WERI-Rb-1 (cell line): ENCODE results near the gene CD99L2.

Source experiments
- DNase-seq: peaks from one replicate; pipeline ENCODE4 v3.0.0-alpha.2; 2020
- H3K27ac ChIP-seq: fragments of 250-450 bp; sonication (Bioruptor Pico); 2 replicates; pipeline ENCODE4 v1.5.1; 2020; ENCODE audit warnings: mild to moderate bottlenecking, moderate library complexity
- H3K27me3 ChIP-seq: fragments of 250-450 bp; sonication (Bioruptor Pico); 2 replicates; pipeline ENCODE4 v1.5.1; 2021; ENCODE audit warnings: mild to moderate bottlenecking, low read depth, moderate library complexity; ENCODE audit not compliant: insufficient read depth, severe bottlenecking
- H3K36me3 ChIP-seq: fragments of 250-450 bp; sonication (Bioruptor Pico); 2 replicates; pipeline ENCODE4 v1.5.1; 2020; ENCODE audit warnings: mild to moderate bottlenecking, moderate library complexity
- H3K4me3 ChIP-seq: 2 replicates; pipeline ENCODE4 v1.5.1; 2011; ENCODE audit warnings: low read depth, mild to moderate bottlenecking, control low read depth, low read length
- H3K9me3 ChIP-seq: fragments of 250-450 bp; sonication (Bioruptor Pico); 2 replicates; pipeline ENCODE4 v1.5.1; 2021; ENCODE audit warnings: mild to moderate bottlenecking, moderate library complexity; ENCODE audit not compliant: severe bottlenecking
- TF ChIP-seq, protein P1 (sequence below): IDR thresholded peaks from 2 replicates; pipeline ENCODE4 v1.5.1; 2011; ENCODE audit warnings: low read depth, mild to moderate bottlenecking, control low read depth, inconsistent platforms, low read length

The CD99L2 gene

DNA sequence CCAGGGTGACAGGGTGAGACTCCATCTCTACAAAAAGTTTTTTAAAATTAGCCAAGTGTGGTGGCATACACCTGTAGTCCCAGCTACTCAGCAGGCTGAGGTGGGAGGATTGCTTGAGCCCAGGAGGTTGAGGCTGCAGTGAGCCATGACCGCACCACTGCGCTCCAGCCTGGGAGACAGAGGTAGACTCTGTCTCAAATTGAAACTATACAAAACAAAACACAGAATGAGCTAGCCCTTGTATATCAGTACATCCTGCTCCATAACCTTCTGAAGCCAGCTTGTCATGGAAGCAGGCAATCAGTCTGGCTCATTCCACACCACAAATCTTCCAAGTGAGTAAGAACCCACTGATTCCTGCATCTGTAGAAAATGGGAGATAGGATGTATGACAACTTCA is 49.0 kb downstream of the CD99L2 start:
- Histone ChIP-seq H3K9me3 (no peaks in the 10 kb centered on the region), H3K27me3 (no peaks in the 10 kb centered on the region), H3K36me3 (no peaks in the 10 kb centered on the region), H3K4me3 (no peak overlapping the region), H3K27ac (no peak overlapping the region)
- TF ChIP-seq, protein P1, sequence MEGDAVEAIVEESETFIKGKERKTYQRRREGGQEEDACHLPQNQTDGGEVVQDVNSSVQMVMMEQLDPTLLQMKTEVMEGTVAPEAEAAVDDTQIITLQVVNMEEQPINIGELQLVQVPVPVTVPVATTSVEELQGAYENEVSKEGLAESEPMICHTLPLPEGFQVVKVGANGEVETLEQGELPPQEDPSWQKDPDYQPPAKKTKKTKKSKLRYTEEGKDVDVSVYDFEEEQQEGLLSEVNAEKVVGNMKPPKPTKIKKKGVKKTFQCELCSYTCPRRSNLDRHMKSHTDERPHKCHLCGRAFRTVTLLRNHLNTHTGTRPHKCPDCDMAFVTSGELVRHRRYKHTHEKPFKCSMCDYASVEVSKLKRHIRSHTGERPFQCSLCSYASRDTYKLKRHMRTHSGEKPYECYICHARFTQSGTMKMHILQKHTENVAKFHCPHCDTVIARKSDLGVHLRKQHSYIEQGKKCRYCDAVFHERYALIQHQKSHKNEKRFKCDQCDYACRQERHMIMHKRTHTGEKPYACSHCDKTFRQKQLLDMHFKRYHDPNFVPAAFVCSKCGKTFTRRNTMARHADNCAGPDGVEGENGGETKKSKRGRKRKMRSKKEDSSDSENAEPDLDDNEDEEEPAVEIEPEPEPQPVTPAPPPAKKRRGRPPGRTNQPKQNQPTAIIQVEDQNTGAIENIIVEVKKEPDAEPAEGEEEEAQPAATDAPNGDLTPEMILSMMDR: no peak
- DNase-seq: no peak

DNA sequence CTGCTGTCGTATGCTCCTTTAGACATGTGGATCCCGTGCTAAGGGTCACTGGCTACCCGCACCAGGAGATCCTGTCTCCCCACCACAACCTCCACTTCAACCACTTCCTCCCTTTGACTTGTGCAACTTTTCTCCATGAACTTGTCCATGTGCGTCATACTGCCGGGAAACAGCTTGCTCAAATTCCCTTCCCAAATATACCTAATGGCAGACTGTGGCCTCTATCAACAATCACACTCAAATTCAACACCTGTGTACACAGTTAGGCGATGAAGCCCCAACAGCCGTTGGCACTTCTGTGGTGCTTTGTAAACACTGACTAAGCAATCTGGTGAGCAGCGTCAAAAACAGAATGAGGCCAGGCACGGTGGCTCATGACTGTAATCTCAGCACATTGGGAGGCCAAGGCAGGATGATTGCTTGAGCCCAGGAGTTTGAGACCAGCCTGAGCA is 49.5 kb downstream of the CD99L2 start:
- Histone ChIP-seq H3K27me3 (no peaks in the 10 kb centered on the region), H3K27ac (no peak overlapping the region), H3K36me3 (no peaks in the 10 kb centered on the region), H3K9me3 (no peaks in the 10 kb centered on the region), H3K4me3 (no peak overlapping the region)
- no peak for DNase-seq
- TF ChIP-seq, protein P1: no peak

DNA sequence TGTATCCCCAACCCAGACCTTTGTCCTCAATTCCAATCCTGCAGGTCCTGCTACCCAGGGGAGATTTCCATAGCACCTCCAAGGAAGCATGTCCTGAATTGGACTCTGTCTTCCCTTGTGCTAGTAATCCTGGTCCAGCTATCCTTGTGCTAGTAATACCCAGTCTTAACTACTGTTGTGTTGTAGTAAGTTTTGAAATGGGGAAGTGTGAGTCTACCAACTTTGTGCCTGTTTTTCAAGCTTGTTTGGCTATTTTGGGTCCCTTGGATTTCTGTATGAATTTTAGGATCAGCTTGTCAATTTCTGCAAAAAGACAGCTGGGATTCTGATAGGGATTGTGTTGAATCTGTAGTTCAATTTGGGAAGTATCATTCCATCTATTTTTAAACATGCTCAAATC is 51.4 kb downstream of the CD99L2 start:
- H3K36me3 ChIP-seq: no peaks in the 10 kb centered on the region
- DNase-seq: no peak
- H3K27ac ChIP-seq: no peak overlapping the region
- no peak overlapping the region for H3K4me3 ChIP-seq
- H3K9me3 ChIP-seq: no peaks in the 10 kb centered on the region
- TF ChIP-seq, protein P1: no peak
- H3K27me3 ChIP-seq: no peaks in the 10 kb centered on the region

DNA sequence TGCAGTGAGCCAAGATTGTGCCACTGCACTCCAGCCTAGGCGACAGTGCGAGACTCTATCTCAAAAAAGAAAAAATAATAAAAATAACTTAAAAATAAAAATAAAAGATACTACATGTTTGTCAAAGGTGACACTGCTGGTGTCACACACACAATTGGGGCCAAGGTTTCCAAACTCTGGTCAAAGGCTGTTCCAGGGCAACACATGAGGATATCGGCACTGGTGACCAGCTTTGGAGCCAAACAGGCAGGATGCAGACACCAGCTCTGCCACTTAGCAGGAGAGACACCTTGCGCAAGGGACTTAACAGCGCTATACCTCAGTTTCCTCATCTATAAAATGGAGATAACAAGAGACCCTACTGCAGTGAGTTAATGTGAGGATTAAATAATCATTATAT is 52.3 kb downstream of the CD99L2 start:
- Histone ChIP-seq H3K36me3 (no peaks in the 10 kb centered on the region), H3K4me3 (no peak overlapping the region), H3K27me3 (no peaks in the 10 kb centered on the region), H3K27ac (no peak overlapping the region), H3K9me3 (no peaks in the 10 kb centered on the region)
- TF ChIP-seq, protein P1: no peak
- no peak for DNase-seq

DNA sequence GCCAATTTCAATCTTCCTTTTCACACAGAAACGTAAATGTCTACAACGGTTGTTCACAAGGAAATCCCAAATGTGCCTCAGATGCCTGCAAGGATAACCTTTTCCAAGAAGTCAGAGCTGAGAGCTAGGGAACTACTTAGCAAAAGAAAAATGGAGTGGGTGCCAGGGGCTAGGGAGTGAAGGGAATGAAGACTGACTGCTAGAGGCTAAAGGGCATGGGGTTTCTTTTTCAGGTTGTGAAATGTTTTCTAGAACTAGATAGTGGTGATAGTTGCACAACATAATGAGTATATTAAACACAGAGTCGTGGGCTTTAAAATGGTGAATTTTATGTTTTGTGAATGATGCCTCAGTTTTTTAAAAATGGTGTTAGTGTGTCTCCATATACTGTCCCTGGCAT is 53.4 kb downstream of the CD99L2 start:
- Histone ChIP-seq H3K9me3 (no peaks in the 10 kb centered on the region), H3K27me3 (no peaks in the 10 kb centered on the region), H3K4me3 (no peak overlapping the region), H3K27ac (no peak overlapping the region), H3K36me3 (no peaks in the 10 kb centered on the region)
- no peak for DNase-seq
- TF ChIP-seq, protein P1: no peak

DNA sequence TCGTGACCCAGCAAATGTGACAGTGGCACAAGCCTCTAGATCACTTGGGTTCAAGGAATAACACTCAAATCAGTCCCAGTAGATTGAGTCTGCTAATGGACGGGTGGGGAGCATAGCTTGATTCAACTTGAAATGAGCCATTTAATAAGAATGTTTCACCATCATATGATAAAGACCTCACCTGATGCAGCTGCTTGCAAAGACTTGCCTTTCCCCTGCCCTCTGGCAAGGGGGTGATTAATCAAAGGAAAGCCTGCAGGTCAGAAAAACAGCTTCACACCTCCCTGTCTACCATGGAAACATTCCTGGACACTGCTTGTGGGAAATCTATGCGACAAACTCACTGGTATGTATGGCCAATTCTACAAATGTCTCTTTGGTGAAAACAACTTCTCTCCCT is 54.5 kb downstream of the CD99L2 start:
- H3K4me3 ChIP-seq: no peak overlapping the region
- TF ChIP-seq, protein P1: no peak

More for the DNA sequence above, 54.5 kb downstream of the CD99L2 start:
- no peaks in the 10 kb centered on the region for H3K27me3 ChIP-seq
- no peaks in the 10 kb centered on the region for H3K9me3 ChIP-seq
- DNase-seq: no peak
- H3K36me3 ChIP-seq: no peaks in the 10 kb centered on the region
- H3K27ac ChIP-seq: no peak overlapping the region
